Ascending aorta (tissue), 2 donors: ENCODE data around the gene ADD3. TPM values are rescaled to one million over a fixed set of nuclear protein-coding genes. Genes with fewer than 3 reads are reported as not detected.

ENCODE experiments used
- DNase-seq, 2 donors: peaks; one replicate each; pipeline ENCODE4 v3.0.0-alpha.2; 2019; ENCODE audit warnings: low spot score in 2 of 2
- H3K27ac ChIP-seq, 2 donors: fragments of 200-600 bp; sonication (generic); one replicate each; pipeline ENCODE4 v1.5.1; 2016 to 2017; ENCODE audit warnings: mild to moderate bottlenecking in 1 of 2
- H3K27me3 ChIP-seq: fragments of 200-600 bp; sonication (generic); one replicate; pipeline ENCODE4 v1.5.1; 2017
- H3K36me3 ChIP-seq, 2 donors: fragments of 200-600 bp; sonication (generic); one replicate each; pipeline ENCODE4 v1.5.1; 2016
- H3K4me1 ChIP-seq, 2 donors: fragments of 200-600 bp; sonication (generic); one replicate each; pipeline ENCODE4 v1.5.1; 2016 to 2017; ENCODE audit warnings: mild to moderate bottlenecking in 1 of 2
- H3K4me3 ChIP-seq, 2 donors: fragments of 200-600 bp; sonication (generic); one replicate each; pipeline ENCODE4 v1.5.1; 2016 to 2017; ENCODE audit warnings: mild to moderate bottlenecking in 1 of 2
- H3K9me3 ChIP-seq, 2 donors: fragments of 200-600 bp; sonication (generic); one replicate each; pipeline ENCODE4 v1.5.1; 2016
- CTCF ChIP-seq, 3 experiments: fragments of 200-600 bp in 2 of 3; fragments of 450-650 bp in 1 of 3; sonication (generic) in 2 of 3; IDR thresholded peaks; one replicate each; pipeline ENCODE4 v1.5.1; 2016 to 2019; ENCODE audit warnings: antibody characterized with exemption in 3 of 3, mild to moderate bottlenecking in 1 of 3, moderate library complexity in 1 of 3
- intact Hi-C: fragments of 100-400 bp; cut with DNase I; formaldehyde crosslinking; loops from one replicate; pipeline ENCODE4 v1.15.1; 2023
- total RNA-seq: library from RNA; depleted of rRNA; stranded (reverse); fragments of >200 nt; gene quantifications from one replicate; pipeline ENCODE4 v1.1.0, GENCODE V29; 2016

ADD3 gene
- total RNA-seq, 1 donor from 2014 or later = 93.0 TPM

DNA sequence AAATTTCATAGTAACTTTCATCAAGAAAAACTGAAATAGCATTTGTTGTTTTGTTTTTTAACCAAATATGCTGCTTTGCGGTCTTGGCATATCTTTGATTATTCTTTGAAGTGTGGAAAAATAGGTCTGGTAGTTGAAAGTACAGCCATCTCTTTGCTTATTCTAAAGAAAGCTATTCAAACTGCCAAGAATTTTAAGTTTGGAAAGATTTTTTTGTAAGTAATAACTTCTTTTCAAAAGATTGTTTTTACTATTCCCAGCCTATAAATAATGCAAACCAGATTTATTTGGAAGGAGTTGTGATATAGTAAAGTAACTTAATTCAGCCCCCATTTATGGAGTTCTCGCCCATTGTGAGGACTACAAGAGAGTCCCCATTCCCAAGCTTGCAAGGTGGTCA, 87.0 kb downstream of the ADD3 start:
- no peaks in the 10 kb centered on the region for H3K9me3 ChIP-seq
- H3K36me3 ChIP-seq = no peaks in the 10 kb centered on the region
- H3K27ac ChIP-seq = peak overlapping the region in 1 of 2 donors; percentile 8
- DNase-seq = no peak
- peaks cover 0 to 4% of the 10 kb centered on the region in 2 donors for H3K4me1 ChIP-seq
- TF ChIP-seq CTCF (IDR thresholded peaks at IDR 0.05) = no peak
- H3K4me3 ChIP-seq = no peak overlapping the region
- H3K27me3 ChIP-seq = no peaks in the 10 kb centered on the region
- intact Hi-C loops = no loop called here

- intact Hi-C loops = no loop called here
- Histone ChIP-seq H3K9me3 (no peaks in the 10 kb centered on the region), H3K4me1 (no peaks in the 10 kb centered on the region), H3K27me3 (no peaks in the 10 kb centered on the region), H3K36me3 (peaks cover 0 to 15% of the 10 kb centered on the region in 2 donors), H3K4me3 (no peak overlapping the region), H3K27ac (no peak overlapping the region)
- no peak for TF ChIP-seq CTCF (IDR thresholded peaks at IDR 0.05)
- no peak for DNase-seq
These were observed 93.8 kb downstream of the ADD3 start for GRCh38 chr10:110101464-110102144.

DNA sequence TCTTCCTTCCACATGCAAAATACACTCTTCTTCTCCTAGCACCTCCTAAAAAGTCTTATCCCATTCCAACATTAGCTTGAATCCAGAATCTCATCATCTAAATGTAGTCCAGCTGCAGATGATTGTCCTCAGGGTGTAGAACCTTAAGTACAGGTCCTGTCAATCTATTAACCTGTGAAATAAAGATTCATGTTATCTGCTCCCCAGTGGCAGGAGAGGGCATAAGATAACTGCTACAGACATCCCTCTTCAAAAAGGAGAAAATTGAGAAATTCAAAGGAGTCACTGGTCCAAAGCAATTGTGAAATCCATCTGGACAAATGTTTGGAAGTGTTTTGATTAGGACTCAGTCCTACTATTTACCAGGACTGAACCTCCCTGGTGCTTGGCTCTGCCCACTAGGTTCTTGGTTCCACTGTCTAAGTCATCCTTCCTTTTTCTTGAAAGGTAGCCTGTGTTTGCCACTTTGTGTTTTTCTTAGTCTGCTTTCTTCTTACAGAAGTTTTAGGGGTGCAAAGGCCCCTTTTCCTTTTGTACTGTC, 96.2 kb downstream of the ADD3 start:
- H3K9me3 ChIP-seq = no peaks in the 10 kb centered on the region
- H3K4me1 ChIP-seq = peaks cover 0 to 4% of the 10 kb centered on the region in 2 donors
- H3K27me3 ChIP-seq = no peaks in the 10 kb centered on the region
- peaks cover 0 to 15% of the 10 kb centered on the region in 2 donors for H3K36me3 ChIP-seq
- no peak for DNase-seq
- H3K4me3 ChIP-seq = no peak overlapping the region
- intact Hi-C loops = no loop called here
- no peak overlapping the region for H3K27ac ChIP-seq
- TF ChIP-seq CTCF (IDR thresholded peaks at IDR 0.05) = no peak

GRCh38 chr10:110105873-110106272, 98.1 kb downstream of the ADD3 start:
- Histone ChIP-seq H3K27me3 (no peaks in the 10 kb centered on the region), H3K4me3 (no peak overlapping the region), H3K4me1 (peaks cover 0 to 4% of the 10 kb centered on the region in 2 donors), H3K9me3 (no peaks in the 10 kb centered on the region), H3K36me3 (peaks cover 0 to 14% of the 10 kb centered on the region in 2 donors), H3K27ac (no peak overlapping the region)
- intact Hi-C loops = no loop called here
- no peak for DNase-seq
- no peak for TF ChIP-seq CTCF (IDR thresholded peaks at IDR 0.05)

DNA sequence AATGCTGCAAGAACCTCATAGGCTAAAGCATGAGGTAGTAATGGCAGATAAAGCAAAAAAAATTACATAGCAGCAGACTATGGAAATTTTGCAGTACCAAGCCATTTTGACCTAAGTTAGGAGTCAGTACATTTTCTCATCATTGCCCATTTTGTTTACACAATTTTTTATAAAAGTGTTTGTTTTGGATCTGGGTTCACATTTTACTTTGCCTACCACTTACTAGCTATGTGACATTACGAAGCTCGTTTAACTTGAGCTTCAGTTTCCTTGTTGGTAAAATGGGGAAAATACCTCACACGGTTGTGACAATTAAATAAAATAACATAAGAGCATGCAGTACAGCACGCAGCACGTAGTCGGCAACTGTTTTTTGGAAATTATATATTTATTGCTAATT, 99.6 kb downstream of the ADD3 start:
- peaks cover 0 to 1% of the 10 kb centered on the region in 2 donors for H3K36me3 ChIP-seq
- no peak for DNase-seq
- TF ChIP-seq CTCF (IDR thresholded peaks at IDR 0.05) = no peak
- H3K9me3 ChIP-seq = no peaks in the 10 kb centered on the region
- no peak overlapping the region for H3K4me3 ChIP-seq
- peaks cover 0 to 4% of the 10 kb centered on the region in 2 donors for H3K4me1 ChIP-seq
- H3K27me3 ChIP-seq = no peaks in the 10 kb centered on the region
- intact Hi-C loops = no loop called here
- peak overlapping the region; percentile 14 to 40 for H3K27ac ChIP-seq
